ENCODE data around the gene ZNF160.
A peak's percentile ranks its signal among the peaks of the same experiment; 100 is the strongest.
"Not testable (repeated sequence)": the region's sequence is repeated elsewhere in the genome, so short reads cannot be mapped to it uniquely, and the experiment has no call there.

Gene ZNF160

GRCh38 chr19:53045536-53045935, 57.7 kb downstream of the ZNF160 start:
- Histone ChIP-seq H3K36me3 (ENCODE audit: insufficient read depth, low read length) (no peaks in the 10 kb centered on the region), H3K4me3 (ENCODE audit: low read depth in 1 of 2, low read length in 2 of 2) (no peak overlapping the region), H3K4me1 (ENCODE audit: insufficient read depth, low read length) (no peaks in the 10 kb centered on the region), H3K9ac (ENCODE audit: low read length) (no peak overlapping the region), H3K9me3 (ENCODE audit: low read length) (no peaks in the 10 kb centered on the region), H3K27ac (ENCODE audit: low read depth, low read length) (no peak overlapping the region), H3K27me3 (ENCODE audit: control insufficient read depth in 1 of 2, insufficient read depth in 2 of 2, low read length in 2 of 2) (no peaks in the 10 kb centered on the region)

GRCh38 chr19:53041366-53041765, 61.9 kb downstream of the ZNF160 start:
- Histone ChIP-seq H3K27me3 (ENCODE audit: control insufficient read depth in 1 of 2, insufficient read depth in 2 of 2, low read length in 2 of 2) (peaks cover 0 to 7% of the 10 kb centered on the region in 2 donors), H3K4me1 (ENCODE audit: insufficient read depth, low read length) (no peaks in the 10 kb centered on the region), H3K36me3 (ENCODE audit: insufficient read depth, low read length) (no peaks in the 10 kb centered on the region), H3K9ac (ENCODE audit: low read length) (no peak overlapping the region), H3K4me3 (ENCODE audit: low read depth in 1 of 2, low read length in 2 of 2) (no peak overlapping the region), H3K27ac (ENCODE audit: low read depth, low read length) (no peak overlapping the region), H3K9me3 (ENCODE audit: low read length) (peaks cover 7% of the 10 kb centered on the region)

GRCh38 chr19:53037101-53038097, 65.8 kb downstream of the ZNF160 start:
- Histone ChIP-seq H3K27me3 (ENCODE audit: control insufficient read depth in 1 of 2, insufficient read depth in 2 of 2, low read length in 2 of 2) (peaks cover 0 to 7% of the 10 kb centered on the region in 2 donors), H3K4me3 (ENCODE audit: low read depth in 1 of 2, low read length in 2 of 2) (peak overlapping the region in 1 of 2 donors; percentile 33), H3K9ac (ENCODE audit: low read length) (no peak overlapping the region), H3K36me3 (ENCODE audit: insufficient read depth, low read length) (no peaks in the 10 kb centered on the region), H3K9me3 (ENCODE audit: low read length) (peaks cover 7% of the 10 kb centered on the region), H3K4me1 (ENCODE audit: insufficient read depth, low read length) (no peaks in the 10 kb centered on the region), H3K27ac (ENCODE audit: low read depth, low read length) (no peak overlapping the region)

- H3K4me1 ChIP-seq (ENCODE audit: insufficient read depth, low read length) = no peaks in the 10 kb centered on the region
- no peak overlapping the region for H3K4me3 ChIP-seq (ENCODE audit: low read depth in 1 of 2, low read length in 2 of 2)
- no peak overlapping the region for H3K27ac ChIP-seq (ENCODE audit: low read depth, low read length)
- peaks cover 7% of the 10 kb centered on the region for H3K9me3 ChIP-seq (ENCODE audit: low read length)
- H3K36me3 ChIP-seq (ENCODE audit: insufficient read depth, low read length) = no peaks in the 10 kb centered on the region
- H3K27me3 ChIP-seq (ENCODE audit: control insufficient read depth in 1 of 2, insufficient read depth in 2 of 2, low read length in 2 of 2) = peaks cover 0 to 7% of the 10 kb centered on the region in 2 donors
- no peak overlapping the region for H3K9ac ChIP-seq (ENCODE audit: low read length)
These were observed 68.1 kb downstream of the ZNF160 start for GRCh38 chr19:53034948-53035675.

GRCh38 chr19:53034054-53034453, 69.2 kb downstream of the ZNF160 start:
- Histone ChIP-seq H3K9ac (ENCODE audit: low read length) (no peak overlapping the region), H3K27me3 (ENCODE audit: control insufficient read depth in 1 of 2, insufficient read depth in 2 of 2, low read length in 2 of 2) (peaks cover 0 to 3% of the 10 kb centered on the region in 2 donors), H3K36me3 (ENCODE audit: insufficient read depth, low read length) (no peaks in the 10 kb centered on the region), H3K4me3 (ENCODE audit: low read depth in 1 of 2, low read length in 2 of 2) (no peak overlapping the region), H3K4me1 (ENCODE audit: insufficient read depth, low read length) (no peaks in the 10 kb centered on the region), H3K9me3 (ENCODE audit: low read length) (peaks cover 7% of the 10 kb centered on the region), H3K27ac (ENCODE audit: low read depth, low read length) (no peak overlapping the region)

GRCh38 chr19:53028306-53028705, 74.9 kb downstream of the ZNF160 start:
- not testable (repeated sequence) for H3K9ac ChIP-seq (ENCODE audit: low read length); H3K27ac ChIP-seq (ENCODE audit: low read depth, low read length); H3K27me3 ChIP-seq (ENCODE audit: control insufficient read depth in 1 of 2, insufficient read depth in 2 of 2, low read length in 2 of 2); H3K36me3 ChIP-seq (ENCODE audit: insufficient read depth, low read length); H3K4me1 ChIP-seq (ENCODE audit: insufficient read depth, low read length); H3K4me3 ChIP-seq (ENCODE audit: low read depth in 1 of 2, low read length in 2 of 2); H3K9me3 ChIP-seq (ENCODE audit: low read length)

GRCh38 chr19:53019684-53020083, 83.5 kb downstream of the ZNF160 start:
- Histone ChIP-seq H3K9me3 (ENCODE audit: low read length) (no peaks in the 10 kb centered on the region), H3K4me1 (ENCODE audit: insufficient read depth, low read length) (no peaks in the 10 kb centered on the region), H3K9ac (ENCODE audit: low read length) (no peak overlapping the region), H3K27ac (ENCODE audit: low read depth, low read length) (no peak overlapping the region), H3K36me3 (ENCODE audit: insufficient read depth, low read length) (no peaks in the 10 kb centered on the region), H3K4me3 (ENCODE audit: low read depth in 1 of 2, low read length in 2 of 2) (no peak overlapping the region), H3K27me3 (ENCODE audit: control insufficient read depth in 1 of 2, insufficient read depth in 2 of 2, low read length in 2 of 2) (no peaks in the 10 kb centered on the region)

Data from muscle layer of colon (tissue), 2 donors.